Measurements from ENCODE around the gene CENPH. TPM values are rescaled to one million over a fixed set of nuclear protein-coding genes. Genes with fewer than 3 reads are reported as not detected.

CENPH gene
- polyA plus RNA-seq, 2 of the 4 experiments (the other 2 are of a cell fraction), result 26.7 to 35.2 TPM

DNA sequence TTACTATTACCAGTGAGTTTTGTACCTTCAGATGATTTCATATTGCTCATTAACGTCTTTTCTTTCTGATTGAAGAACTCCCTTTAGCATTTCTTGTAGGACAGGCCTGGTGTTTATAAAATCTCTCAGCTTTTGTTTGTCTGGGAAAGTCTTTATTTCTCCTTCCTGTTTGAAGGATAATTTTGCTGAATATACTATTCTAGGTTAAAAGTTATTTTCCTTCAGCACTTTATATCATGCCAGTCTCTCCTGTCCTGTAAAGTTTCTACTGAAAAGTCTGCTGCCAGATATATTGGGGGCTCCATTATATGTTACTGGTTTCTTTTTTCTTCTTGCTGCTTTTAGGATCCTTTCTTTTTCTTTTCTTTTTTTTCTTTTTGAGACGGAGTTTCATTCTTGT is 58.6 kb downstream of the CENPH start:
- TF ChIP-seq ZSCAN20 (CRISPR knock-in tag; IDR thresholded peaks at IDR 0.05) (no peak), KDM1A (IDR thresholded peaks at IDR 0.05; ENCODE audit: low read depth) (no peak), MYC (IDR thresholded peaks at IDR 0.05; ENCODE audit: borderline replicate concordance, low read length) (no peak), CEBPB (IDR thresholded peaks at IDR 0.05) (no peak), RAD21 (conservative IDR thresholded peaks at IDR 0.05 in 1 of 2, IDR thresholded peaks at IDR 0.05 in 1 of 2) (no peak), NPAS2 (CRISPR knock-in tag; IDR thresholded peaks at IDR 0.05; ENCODE audit: borderline replicate concordance) (no peak), ESRRA (IDR thresholded peaks at IDR 0.05; ENCODE audit: borderline replicate concordance, low read length) (no peak), CHD4 (IDR thresholded peaks at IDR 0.05; ENCODE audit: borderline replicate concordance) (no peak), CBX2 (IDR thresholded peaks at IDR 0.05; ENCODE audit: borderline replicate concordance, low read depth) (no peak), CHD2 (IDR thresholded peaks at IDR 0.05; ENCODE audit: low read length, partially characterized antibody) (no peak), HOXA7 (CRISPR knock-in tag; IDR thresholded peaks at IDR 0.05) (no peak), HOXB13 (CRISPR knock-in tag; IDR thresholded peaks at IDR 0.05; ENCODE audit: low read depth) (no peak), POLR2A (IDR thresholded peaks at IDR 0.05; ENCODE audit: low read length) (no peak), EP300 (IDR thresholded peaks at IDR 0.05) (no peak), FOSL2 (IDR thresholded peaks at IDR 0.05) (no peak), FOSL2 (CRISPR knock-in tag; IDR thresholded peaks at IDR 0.05) (no peak), ZNF302 (CRISPR knock-in tag; IDR thresholded peaks at IDR 0.05) (no peak)
- TF ChIP-seq, protein P1, sequence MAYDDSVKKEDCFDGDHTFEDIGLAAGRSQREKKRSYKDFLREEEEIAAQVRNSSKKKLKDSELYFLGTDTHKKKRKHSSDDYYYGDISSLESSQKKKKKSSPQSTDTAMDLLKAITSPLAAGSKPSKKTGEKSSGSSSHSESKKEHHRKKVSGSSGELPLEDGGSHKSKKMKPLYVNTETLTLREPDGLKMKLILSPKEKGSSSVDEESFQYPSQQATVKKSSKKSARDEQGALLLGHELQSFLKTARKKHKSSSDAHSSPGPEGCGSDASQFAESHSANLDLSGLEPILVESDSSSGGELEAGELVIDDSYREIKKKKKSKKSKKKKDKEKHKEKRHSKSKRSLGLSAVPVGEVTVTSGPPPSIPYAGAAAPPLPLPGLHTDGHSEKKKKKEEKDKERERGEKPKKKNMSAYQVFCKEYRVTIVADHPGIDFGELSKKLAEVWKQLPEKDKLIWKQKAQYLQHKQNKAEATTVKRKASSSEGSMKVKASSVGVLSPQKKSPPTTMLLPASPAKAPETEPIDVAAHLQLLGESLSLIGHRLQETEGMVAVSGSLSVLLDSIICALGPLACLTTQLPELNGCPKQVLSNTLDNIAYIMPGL (CRISPR knock-in tag; IDR thresholded peaks at IDR 0.05; ENCODE audit: borderline replicate concordance), result no peak
- TF ChIP-seq, protein P2, sequence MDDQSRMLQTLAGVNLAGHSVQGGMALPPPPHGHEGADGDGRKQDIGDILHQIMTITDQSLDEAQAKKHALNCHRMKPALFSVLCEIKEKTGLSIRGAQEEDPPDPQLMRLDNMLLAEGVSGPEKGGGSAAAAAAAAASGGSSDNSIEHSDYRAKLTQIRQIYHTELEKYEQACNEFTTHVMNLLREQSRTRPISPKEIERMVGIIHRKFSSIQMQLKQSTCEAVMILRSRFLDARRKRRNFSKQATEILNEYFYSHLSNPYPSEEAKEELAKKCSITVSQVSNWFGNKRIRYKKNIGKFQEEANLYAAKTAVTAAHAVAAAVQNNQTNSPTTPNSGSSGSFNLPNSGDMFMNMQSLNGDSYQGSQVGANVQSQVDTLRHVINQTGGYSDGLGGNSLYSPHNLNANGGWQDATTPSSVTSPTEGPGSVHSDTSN (IDR thresholded peaks at IDR 0.05), result no peak
- TF ChIP-seq, protein P3, sequence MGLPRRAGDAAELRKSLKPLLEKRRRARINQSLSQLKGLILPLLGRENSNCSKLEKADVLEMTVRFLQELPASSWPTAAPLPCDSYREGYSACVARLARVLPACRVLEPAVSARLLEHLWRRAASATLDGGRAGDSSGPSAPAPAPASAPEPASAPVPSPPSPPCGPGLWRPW (IDR thresholded peaks at IDR 0.05), result no peak
- H3K4me2 ChIP-seq, result no peak overlapping the region
- no peak overlapping the region for H3K27ac ChIP-seq
- ATAC-seq, result no peak
- H3K4me1 ChIP-seq, result peaks cover 16% of the 10 kb centered on the region; the same call in 2 of the 3 replicates
- CTCF ChIA-PET, result no interaction called here
- WGBS (ENCODE audit: missing lambda C conversion rate), result 90% methylated on average over 2 of the region's 2 CpGs
- no peak overlapping the region for H3K4me3 ChIP-seq
- no peak for FAIRE-seq
- no peaks in the 10 kb centered on the region for H3K9me3 ChIP-seq
- no peak for DNase-seq (ENCODE audit: low read depth in 1 of 2, low spot score in 1 of 2)
- POLR2A ChIA-PET, result no interaction called here

DNA sequence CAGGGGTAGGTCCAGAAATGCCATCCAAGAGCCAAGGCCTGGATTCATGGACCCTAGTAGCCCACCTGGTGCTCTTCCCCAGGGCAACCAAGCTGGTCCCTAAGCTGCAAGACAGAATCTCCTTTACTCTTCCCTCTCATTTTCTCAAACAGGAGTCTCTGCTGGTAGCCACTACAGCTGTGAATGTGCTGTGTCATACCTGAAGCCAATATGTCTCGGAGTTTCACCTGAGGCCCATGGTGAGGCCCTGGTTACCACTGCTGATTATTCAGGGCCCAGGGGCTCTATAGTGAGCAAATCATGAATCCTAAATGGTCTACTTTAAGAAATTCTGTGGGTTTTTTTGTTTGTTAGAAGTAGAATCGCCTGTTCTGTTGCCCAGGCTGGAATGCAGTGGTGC is 61.2 kb downstream of the CENPH start:
- H3K27ac ChIP-seq, result peak overlapping the region; percentile 51 to 82; a peak in 4 of 6 replicates
- H3K9me3 ChIP-seq, result no peaks in the 10 kb centered on the region
- ATAC-seq (peak in 1 of 2 experiments; percentile 27; a peak in 2 of 6 replicates), DNase-seq (ENCODE audit: low read depth in 1 of 2, low spot score in 1 of 2) (no peak), FAIRE-seq (no peak)
- CTCF ChIA-PET, result interaction anchor here (1.5 kb wide), 1 partner anchor 9 kb away, joined by 4 read pairs; no protein-coding TSS in a partner anchor
- 95% methylated on average over 2 of the region's 2 CpGs for WGBS (ENCODE audit: missing lambda C conversion rate)
- TF ChIP-seq JUNB (IDR thresholded peaks at IDR 0.05), result no peak
- TF ChIP-seq, protein P4, sequence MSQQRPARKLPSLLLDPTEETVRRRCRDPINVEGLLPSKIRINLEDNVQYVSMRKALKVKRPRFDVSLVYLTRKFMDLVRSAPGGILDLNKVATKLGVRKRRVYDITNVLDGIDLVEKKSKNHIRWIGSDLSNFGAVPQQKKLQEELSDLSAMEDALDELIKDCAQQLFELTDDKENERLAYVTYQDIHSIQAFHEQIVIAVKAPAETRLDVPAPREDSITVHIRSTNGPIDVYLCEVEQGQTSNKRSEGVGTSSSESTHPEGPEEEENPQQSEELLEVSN (IDR thresholded peaks at IDR 0.05; ENCODE audit: borderline replicate concordance, low read depth), result no peak
- TF ChIP-seq, protein P5, sequence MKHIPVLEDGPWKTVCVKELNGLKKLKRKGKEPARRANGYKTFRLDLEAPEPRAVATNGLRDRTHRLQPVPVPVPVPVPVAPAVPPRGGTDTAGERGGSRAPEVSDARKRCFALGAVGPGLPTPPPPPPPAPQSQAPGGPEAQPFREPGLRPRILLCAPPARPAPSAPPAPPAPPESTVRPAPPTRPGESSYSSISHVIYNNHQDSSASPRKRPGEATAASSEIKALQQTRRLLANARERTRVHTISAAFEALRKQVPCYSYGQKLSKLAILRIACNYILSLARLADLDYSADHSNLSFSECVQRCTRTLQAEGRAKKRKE (CRISPR knock-in tag; IDR thresholded peaks at IDR 0.05; ENCODE audit: low read depth), result no peak
- no peak for TF ChIP-seq CBX8 (IDR thresholded peaks at IDR 0.05)
- TF ChIP-seq MAFK (IDR thresholded peaks at IDR 0.05; ENCODE audit: partially characterized antibody), result peak; percentile 44
- H3K4me1 ChIP-seq, result peaks cover 16% of the 10 kb centered on the region; the same call in 2 of the 3 replicates
- POLR2A ChIA-PET, result no interaction called here
- H3K4me3 ChIP-seq, result no peak overlapping the region
- no peak overlapping the region for H3K4me2 ChIP-seq
